Activated naive CD8-positive, alpha-beta T cell treated with anti-CD3 and anti-CD28 coated beads, Interleukin-2, amount 50 U/mL, for 24 hours (primary cell): ENCODE results near the gene OBSCN.

Source experiments
- ATAC-seq: fragments of 150-1000 bp; cut with Tn5 transposase; one replicate; pipeline ENCODE4 v1.10.0; 2021
- DNase-seq: peaks from one replicate; pipeline ENCODE4 v3.0.0; 2021
- H3K27ac Mint-ChIP-seq: one replicate; pipeline ENCODE4 v1.8.0; 2021; ENCODE audit warnings: mild to moderate bottlenecking, mixed read lengths
- H3K27me3 Mint-ChIP-seq: one replicate; pipeline ENCODE4 v1.8.0; 2021; ENCODE audit warnings: mixed read lengths
- H3K36me3 Mint-ChIP-seq: one replicate; pipeline ENCODE4 v1.8.0; 2021; ENCODE audit warnings: low read depth, mixed read lengths
- H3K4me1 Mint-ChIP-seq: one replicate; pipeline ENCODE4 v1.8.0; 2021; ENCODE audit warnings: mixed read lengths
- H3K4me3 Mint-ChIP-seq: one replicate; pipeline ENCODE4 v1.8.0; 2021; ENCODE audit warnings: mild to moderate bottlenecking, moderate library complexity, mixed read lengths
- H3K9me3 Mint-ChIP-seq: one replicate; pipeline ENCODE4 v1.8.0; 2021; ENCODE audit warnings: mixed read lengths

Gene OBSCN

DNA sequence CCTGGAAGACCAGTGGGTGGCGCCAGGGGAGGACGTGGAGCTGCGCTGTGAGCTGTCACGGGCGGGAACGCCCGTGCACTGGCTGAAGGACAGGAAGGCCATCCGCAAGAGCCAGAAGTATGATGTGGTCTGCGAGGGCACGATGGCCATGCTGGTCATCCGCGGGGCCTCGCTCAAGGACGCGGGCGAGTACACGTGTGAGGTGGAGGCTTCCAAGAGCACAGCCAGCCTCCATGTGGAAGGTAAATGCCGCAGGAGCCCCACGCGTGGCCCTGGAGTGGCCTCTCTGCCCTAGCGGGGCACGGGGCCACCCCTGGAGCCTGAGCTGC is 75.2 kb downstream of the OBSCN start:
- ATAC-seq (no peak), DNase-seq (no peak)
- Mint-ChIP-seq H3K27me3 (no peaks in the 10 kb centered on the region), H3K4me1 (no peaks in the 10 kb centered on the region), H3K4me3 (no peak overlapping the region), H3K27ac (no peak overlapping the region), H3K36me3 (no peaks in the 10 kb centered on the region), H3K9me3 (no peaks in the 10 kb centered on the region)

GRCh38 chr1:228283476-228284147 is 75.8 kb downstream of the OBSCN start:
- H3K27ac Mint-ChIP-seq: no peak overlapping the region
- H3K9me3 Mint-ChIP-seq: no peaks in the 10 kb centered on the region
- H3K4me3 Mint-ChIP-seq: no peak overlapping the region
- no peaks in the 10 kb centered on the region for H3K4me1 Mint-ChIP-seq
- no peaks in the 10 kb centered on the region for H3K36me3 Mint-ChIP-seq
- ATAC-seq (no peak), DNase-seq (no peak)
- no peaks in the 10 kb centered on the region for H3K27me3 Mint-ChIP-seq

- H3K36me3 Mint-ChIP-seq: no peaks in the 10 kb centered on the region
- ATAC-seq: no peak
- no peak for DNase-seq
- no peaks in the 10 kb centered on the region for H3K9me3 Mint-ChIP-seq
- H3K4me3 Mint-ChIP-seq: no peak overlapping the region
- no peaks in the 10 kb centered on the region for H3K4me1 Mint-ChIP-seq
- no peaks in the 10 kb centered on the region for H3K27me3 Mint-ChIP-seq
- no peak overlapping the region for H3K27ac Mint-ChIP-seq
These were observed 76.3 kb downstream of the OBSCN start for GRCh38 chr1:228284148-228284495.

DNA sequence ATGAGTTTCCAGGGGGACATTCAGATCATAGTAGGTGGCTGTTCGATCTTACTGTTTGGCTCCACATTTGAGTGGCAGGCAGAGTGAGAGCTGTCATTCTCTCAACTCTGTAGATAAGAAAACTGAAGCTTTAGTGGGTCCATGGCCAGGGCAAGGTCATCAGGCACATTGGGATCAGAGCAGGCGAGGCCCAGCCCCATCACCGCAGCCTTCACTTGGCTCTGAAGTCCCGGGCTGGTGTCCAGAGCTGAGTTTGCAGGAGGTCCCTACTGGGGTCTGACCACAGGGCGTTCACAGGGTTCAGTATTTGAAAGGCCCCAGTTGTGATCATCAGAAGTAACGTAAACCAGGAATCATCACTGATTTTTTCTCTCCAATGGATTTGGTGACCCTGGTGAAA is 76.7 kb downstream of the OBSCN start:
- no peak for DNase-seq
- no peak overlapping the region for H3K27ac Mint-ChIP-seq
- no peak overlapping the region for H3K4me3 Mint-ChIP-seq
- no peaks in the 10 kb centered on the region for H3K27me3 Mint-ChIP-seq
- no peaks in the 10 kb centered on the region for H3K36me3 Mint-ChIP-seq
- H3K4me1 Mint-ChIP-seq: no peaks in the 10 kb centered on the region
- no peaks in the 10 kb centered on the region for H3K9me3 Mint-ChIP-seq
- ATAC-seq: no peak

GRCh38 chr1:228285661-228286504 is 78.0 kb downstream of the OBSCN start:
- Mint-ChIP-seq H3K4me1 (no peaks in the 10 kb centered on the region), H3K27me3 (no peaks in the 10 kb centered on the region), H3K4me3 (no peak overlapping the region), H3K36me3 (no peaks in the 10 kb centered on the region), H3K27ac (no peak overlapping the region), H3K9me3 (no peaks in the 10 kb centered on the region)
- no peak for DNase-seq
- ATAC-seq: no peak

DNA sequence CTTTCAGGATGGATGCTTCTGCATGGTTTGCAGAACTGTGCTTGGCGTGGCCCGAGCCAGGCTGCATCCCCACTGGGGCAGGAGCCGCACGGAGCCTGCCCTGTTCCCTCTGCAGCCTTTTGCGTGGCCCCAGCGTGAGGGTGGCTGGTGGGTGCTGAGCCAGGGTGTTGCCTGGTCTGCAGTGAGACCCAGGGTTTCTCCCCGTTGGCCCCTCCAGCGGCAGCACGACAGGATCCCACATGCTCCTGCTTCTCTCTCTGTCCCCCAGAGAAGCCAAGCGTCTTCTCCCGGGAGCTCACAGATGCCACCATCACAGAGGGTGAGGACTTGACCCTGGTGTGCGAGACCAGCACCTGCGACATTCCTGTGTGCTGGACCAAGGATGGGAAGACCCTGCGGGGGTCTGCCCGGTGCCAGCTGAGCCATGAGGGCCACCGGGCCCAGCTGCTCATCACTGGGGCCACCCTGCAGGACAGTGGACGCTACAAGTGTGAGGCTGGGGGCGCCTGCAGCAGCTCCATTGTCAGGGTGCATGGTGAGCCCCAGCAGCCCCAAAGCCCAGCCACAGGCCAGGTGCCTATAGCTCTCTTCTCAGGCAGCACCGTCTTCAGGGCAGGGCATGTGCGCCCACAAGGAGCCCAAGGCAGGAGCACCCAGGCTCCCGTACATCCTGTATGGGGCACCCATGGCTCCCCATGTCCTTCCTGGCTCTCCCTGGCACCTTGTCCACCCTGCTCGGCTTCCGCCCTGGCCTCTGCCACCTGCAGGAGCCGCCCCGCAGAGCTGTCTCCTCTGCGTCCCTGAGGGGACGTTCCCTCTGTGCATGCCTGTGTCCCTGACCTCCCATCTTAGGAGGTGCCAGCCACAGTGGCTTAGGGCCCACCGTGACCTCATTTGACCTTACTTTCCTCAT is 78.9 kb downstream of the OBSCN start:
- H3K4me1 Mint-ChIP-seq: no peaks in the 10 kb centered on the region
- H3K36me3 Mint-ChIP-seq: no peaks in the 10 kb centered on the region
- no peak for ATAC-seq
- no peak overlapping the region for H3K27ac Mint-ChIP-seq
- no peaks in the 10 kb centered on the region for H3K9me3 Mint-ChIP-seq
- no peak for DNase-seq
- no peaks in the 10 kb centered on the region for H3K27me3 Mint-ChIP-seq
- H3K4me3 Mint-ChIP-seq: no peak overlapping the region

GRCh38 chr1:228287541-228288425 is 79.9 kb downstream of the OBSCN start:
- H3K27me3 Mint-ChIP-seq: no peaks in the 10 kb centered on the region
- no peak for DNase-seq
- H3K9me3 Mint-ChIP-seq: no peaks in the 10 kb centered on the region
- no peak overlapping the region for H3K4me3 Mint-ChIP-seq
- H3K36me3 Mint-ChIP-seq: no peaks in the 10 kb centered on the region
- no peak overlapping the region for H3K27ac Mint-ChIP-seq
- no peak for ATAC-seq
- no peaks in the 10 kb centered on the region for H3K4me1 Mint-ChIP-seq

- no peaks in the 10 kb centered on the region for H3K4me1 Mint-ChIP-seq
- ATAC-seq (no peak), DNase-seq (no peak)
- no peak overlapping the region for H3K4me3 Mint-ChIP-seq
- H3K27me3 Mint-ChIP-seq: no peaks in the 10 kb centered on the region
- no peak overlapping the region for H3K27ac Mint-ChIP-seq
- H3K9me3 Mint-ChIP-seq: no peaks in the 10 kb centered on the region
- H3K36me3 Mint-ChIP-seq: no peaks in the 10 kb centered on the region
These were observed 80.8 kb downstream of the OBSCN start for GRCh38 chr1:228288536-228289238.

DNA sequence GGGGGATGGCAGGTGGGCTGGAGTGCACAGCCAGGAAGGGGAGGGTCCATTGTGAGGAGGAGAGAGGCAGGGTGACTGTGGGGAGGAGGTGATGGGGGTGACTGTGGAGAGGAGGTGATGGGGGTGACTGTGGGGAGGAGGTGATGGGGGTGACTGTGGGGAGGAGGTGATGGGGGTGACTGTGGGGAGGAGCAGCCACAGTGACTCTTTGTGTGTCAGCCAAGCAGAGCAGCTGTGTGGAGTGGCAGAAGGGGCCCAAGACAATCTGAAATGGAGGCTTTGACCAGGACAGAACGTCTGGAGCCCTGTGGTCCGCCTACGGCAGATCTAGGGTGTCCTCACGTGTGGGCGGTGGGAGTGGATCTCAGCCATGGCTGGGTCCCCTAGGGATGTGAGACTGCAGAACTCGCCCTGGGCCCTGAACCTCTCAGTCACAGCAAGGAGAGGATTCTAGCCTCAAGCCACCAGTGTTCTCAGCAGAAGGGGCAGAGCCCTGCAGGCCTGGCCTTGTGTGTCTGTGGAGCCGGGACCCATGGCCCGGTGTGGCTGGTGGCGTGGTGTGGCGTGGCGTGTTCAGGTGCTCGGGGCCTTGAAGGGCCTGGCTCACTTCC is 81.5 kb downstream of the OBSCN start:
- Mint-ChIP-seq H3K9me3 (no peaks in the 10 kb centered on the region), H3K4me1 (no peaks in the 10 kb centered on the region), H3K4me3 (no peak overlapping the region), H3K36me3 (no peaks in the 10 kb centered on the region), H3K27me3 (no peaks in the 10 kb centered on the region), H3K27ac (no peak overlapping the region)
- ATAC-seq: no peak
- DNase-seq: no peak

DNA sequence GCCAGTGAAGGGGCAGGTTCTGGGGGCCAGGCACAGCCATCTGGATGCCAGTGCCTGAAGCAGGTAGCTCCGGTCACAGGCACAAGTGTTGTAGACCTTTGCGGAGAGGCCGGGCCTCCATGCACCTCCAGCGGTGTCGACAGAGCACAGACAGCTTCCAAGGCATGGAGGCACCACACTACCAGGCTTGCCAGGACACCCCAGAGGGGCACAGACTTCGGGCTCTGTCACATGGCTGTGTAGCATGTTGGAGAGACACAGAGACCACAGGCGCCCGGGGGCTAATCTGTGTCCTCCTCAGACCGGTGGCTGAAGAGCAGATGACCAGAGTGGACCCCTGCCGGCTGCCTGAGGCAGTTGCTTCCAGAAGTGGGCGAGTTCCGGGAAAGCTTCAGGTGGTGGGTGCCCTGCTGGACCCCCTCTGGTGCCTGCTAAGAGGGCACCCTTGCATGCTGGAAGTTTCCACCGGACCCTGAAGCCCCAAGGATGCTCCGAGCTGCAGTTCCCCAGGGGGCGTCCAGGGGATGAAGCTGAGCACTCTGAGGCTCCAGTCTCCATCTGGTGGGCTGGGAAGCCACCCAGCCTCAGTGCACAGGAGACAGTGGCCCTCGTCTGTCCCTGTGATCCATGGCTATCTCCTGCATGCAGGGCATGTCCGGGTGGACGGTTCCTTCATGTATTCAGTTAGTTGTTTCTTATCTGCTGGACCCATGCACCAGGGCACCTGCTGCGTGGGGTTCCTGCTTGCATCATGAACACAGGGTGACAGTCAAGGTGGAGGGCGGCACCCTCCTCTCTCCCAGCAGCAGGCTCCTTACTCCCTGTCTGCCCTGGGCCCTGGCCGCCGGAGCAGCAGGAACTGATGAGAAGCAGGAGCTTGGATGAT is 82.4 kb downstream of the OBSCN start:
- no peak for ATAC-seq
- no peak for DNase-seq
- Mint-ChIP-seq H3K9me3 (no peaks in the 10 kb centered on the region), H3K27ac (no peak overlapping the region), H3K4me3 (no peak overlapping the region), H3K27me3 (no peaks in the 10 kb centered on the region), H3K4me1 (no peaks in the 10 kb centered on the region), H3K36me3 (peaks cover 3% of the 10 kb centered on the region)

DNA sequence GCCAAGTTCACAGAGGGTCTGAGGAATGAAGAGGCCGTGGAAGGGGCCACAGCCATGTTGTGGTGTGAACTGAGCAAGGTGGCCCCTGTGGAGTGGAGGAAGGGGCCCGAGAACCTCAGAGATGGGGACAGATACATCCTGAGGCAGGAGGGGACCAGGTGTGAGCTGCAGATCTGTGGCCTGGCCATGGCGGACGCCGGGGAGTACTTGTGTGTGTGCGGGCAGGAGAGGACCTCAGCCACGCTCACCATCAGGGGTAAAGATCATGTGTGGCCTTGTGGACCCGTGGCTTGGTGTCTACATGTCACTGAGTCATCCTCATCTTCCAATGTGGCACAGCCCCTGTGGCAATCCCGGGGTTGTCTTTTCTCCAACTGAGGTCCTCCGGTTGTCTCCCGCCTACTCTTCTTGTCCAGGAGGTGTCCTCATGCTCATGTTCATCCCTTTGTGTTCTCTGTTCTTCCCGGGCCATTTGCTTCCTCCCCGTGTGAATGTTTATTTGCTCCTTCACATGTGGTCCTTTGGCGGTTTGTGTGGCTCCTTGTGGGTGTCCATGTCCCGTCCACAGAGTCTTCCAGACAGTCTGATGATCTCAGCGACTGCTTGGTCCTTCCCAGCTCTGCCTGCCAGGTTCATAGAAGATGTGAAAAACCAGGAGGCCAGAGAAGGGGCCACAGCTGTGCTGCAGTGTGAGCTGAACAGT is 84.2 kb downstream of the OBSCN start:
- H3K4me3 Mint-ChIP-seq: no peak overlapping the region
- H3K9me3 Mint-ChIP-seq: peaks cover 2% of the 10 kb centered on the region
- no peak for DNase-seq
- peaks cover 5% of the 10 kb centered on the region for H3K36me3 Mint-ChIP-seq
- no peak overlapping the region for H3K27ac Mint-ChIP-seq
- no peaks in the 10 kb centered on the region for H3K4me1 Mint-ChIP-seq
- H3K27me3 Mint-ChIP-seq: no peaks in the 10 kb centered on the region
- no peak for ATAC-seq

- Mint-ChIP-seq H3K36me3 (peaks cover 9% of the 10 kb centered on the region), H3K27ac (no peak overlapping the region)
These were observed 84.7 kb downstream of the OBSCN start for GRCh38 chr1:228292609-228292911.

More at GRCh38 chr1:228292609-228292911, 84.7 kb downstream of the OBSCN start:
- Mint-ChIP-seq H3K27me3 (no peaks in the 10 kb centered on the region), H3K9me3 (peaks cover 7% of the 10 kb centered on the region), H3K4me1 (no peaks in the 10 kb centered on the region), H3K4me3 (no peak overlapping the region)
- DNase-seq (no peak), ATAC-seq (no peak)
